Natural killer cell (primary cell): ENCODE measurements around the gene ZNHIT2. TPM values are rescaled to one million over a fixed set of nuclear protein-coding genes. Genes with fewer than 3 reads are reported as not detected.

Experiments used
- ATAC-seq, 3 donors: fragments of 150-1000 bp in 2 of 3; fragments of 200-7000 bp in 1 of 3; cut with Tn5 transposase; 1 replicate in 1 of 3; 2 replicates in 2 of 3; pipeline ENCODE4 v1.10.0; 2021; ENCODE audit warnings: mild to moderate bottlenecking in 2 of 3, moderate library complexity in 2 of 3
- DNase-seq, 2 donors: peaks; one replicate each; pipeline versions ENCODE4 v3.0.0 to v3.0.0-alpha.2; 2013 to 2021; ENCODE audit warnings: mixed read lengths in 1 of 2
- H3K27ac ChIP-seq: one replicate; pipeline ENCODE4 v1.5.1; 2013; ENCODE audit warnings: mild to moderate bottlenecking, low read length
- H3K27me3 ChIP-seq: one replicate; pipeline ENCODE4 v1.6.1; 2013; ENCODE audit warnings: low read length; ENCODE audit not compliant: control insufficient read depth, insufficient read depth
- H3K36me3 ChIP-seq: one replicate; pipeline ENCODE4 v1.6.1; 2013; ENCODE audit warnings: low read length; ENCODE audit not compliant: control insufficient read depth, insufficient read depth
- H3K4me1 ChIP-seq: one replicate; pipeline ENCODE4 v1.6.1; 2013; ENCODE audit warnings: low read length; ENCODE audit not compliant: control insufficient read depth, insufficient read depth
- H3K4me3 ChIP-seq: one replicate; pipeline ENCODE4 v1.5.1; 2013; ENCODE audit warnings: low read length
- H3K9me3 ChIP-seq: one replicate; pipeline ENCODE4 v1.6.1; 2013; ENCODE audit warnings: low read length; ENCODE audit not compliant: control insufficient read depth, insufficient read depth
- H3K27ac Mint-ChIP-seq, 2 donors: one replicate each; pipeline ENCODE4 v1.8.0; 2022; ENCODE audit warnings: mild to moderate bottlenecking in 2 of 2, mixed read lengths in 2 of 2, moderate library complexity in 1 of 2
- H3K27me3 Mint-ChIP-seq, 2 donors: one replicate each; pipeline ENCODE4 v1.8.0; 2022; ENCODE audit warnings: low read depth in 2 of 2, mixed read lengths in 2 of 2
- H3K36me3 Mint-ChIP-seq: one replicate; pipeline ENCODE4 v1.8.0; 2022; ENCODE audit warnings: mixed read lengths
- H3K4me1 Mint-ChIP-seq, 2 donors: one replicate each; pipeline ENCODE4 v1.8.0; 2022; ENCODE audit warnings: mixed read lengths in 2 of 2
- H3K4me3 Mint-ChIP-seq: one replicate; pipeline ENCODE4 v1.8.0; 2022; ENCODE audit warnings: mild to moderate bottlenecking, moderate library complexity, mixed read lengths
- H3K9me3 Mint-ChIP-seq, 2 donors: one replicate each; pipeline ENCODE4 v1.8.0; 2022; ENCODE audit warnings: mixed read lengths in 2 of 2
- WGBS: methylation state at CpG from one replicate; pipeline ENCODE4 v1.1.7; 2013; ENCODE audit warnings: missing lambda C conversion rate; ENCODE audit not compliant: insufficient coverage; 5-methylcytosine and 5-hydroxymethylcytosine counted together
- intact Hi-C: fragments of 100-400 bp; cut with micrococcal nuclease; formaldehyde crosslinking; loops from one replicate; pipeline ENCODE4 v1.14.2; 2022
- total RNA-seq, 4 donors: library from RNA; stranded (reverse); fragments of 120-200 nt in 1 of 4; gene quantifications; one replicate each; pipeline versions ENCODE4 v1.2.3 to v1.2.4, GENCODE V29; 2013 to 2022
- TF ChIP-seq, protein P1 (sequence below): fragments of 200-600 bp; IDR thresholded peaks from one replicate; pipeline ENCODE4 v1.8.0; 2022; ENCODE audit warnings: antibody characterized with exemption

ZNHIT2 gene
- total RNA-seq, 3 donors from 2014 or later (not counting 1 experiment from before 2014, with no cell fraction given) = 5.6 to 6.8 (median 6.1) TPM

DNA sequence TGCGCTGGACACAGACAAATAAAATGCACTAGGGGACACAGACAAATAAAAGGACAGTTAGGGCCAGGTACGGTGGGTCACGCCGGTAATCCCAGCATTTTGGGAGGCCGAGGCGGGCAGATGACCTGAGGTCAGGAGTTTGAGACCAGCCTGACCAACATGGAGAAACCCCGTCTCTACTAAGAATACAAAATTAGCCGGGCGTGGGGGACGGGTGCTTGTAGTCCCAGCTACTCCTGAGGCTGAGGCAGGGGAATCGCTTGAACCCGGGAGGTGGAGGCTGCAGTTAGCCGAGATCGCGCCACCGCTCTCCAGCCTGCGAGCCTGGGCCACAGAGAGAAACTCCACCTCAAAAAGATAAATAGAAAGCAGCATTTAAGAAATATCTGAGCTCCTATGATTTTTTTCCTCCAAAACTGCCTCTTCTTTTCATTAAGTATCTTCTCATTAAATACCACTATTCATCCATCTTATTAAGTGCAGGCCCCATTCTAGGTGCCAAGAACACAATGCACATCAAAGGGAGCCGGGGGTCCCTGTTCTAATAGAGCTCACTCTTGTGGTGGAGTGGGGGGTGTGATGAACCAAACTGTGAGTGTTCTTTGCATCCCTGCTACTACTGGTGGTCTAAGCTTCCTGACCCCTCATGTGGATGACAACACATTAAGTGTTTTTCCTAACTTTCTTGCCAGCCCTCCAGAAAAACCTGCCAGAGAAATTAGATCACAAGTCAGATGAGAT, 766 bp upstream of the ZNHIT2 start:
- peak overlapping the region; percentile 88 to 99 for H3K27ac Mint-ChIP-seq
- Histone ChIP-seq H3K27ac (peak overlapping the region; percentile 41), H3K9me3 (no peaks in the 10 kb centered on the region), H3K4me3 (no peak overlapping the region), H3K36me3 (peaks cover 35% of the 10 kb centered on the region), H3K4me1 (peaks cover 54% of the 10 kb centered on the region), H3K27me3 (no peaks in the 10 kb centered on the region)
- H3K4me3 Mint-ChIP-seq = peak overlapping the region; percentile 86
- WGBS = 93% methylated on average over 18 of the region's 18 CpGs
- no peaks in the 10 kb centered on the region for H3K27me3 Mint-ChIP-seq
- TF ChIP-seq, protein P1, sequence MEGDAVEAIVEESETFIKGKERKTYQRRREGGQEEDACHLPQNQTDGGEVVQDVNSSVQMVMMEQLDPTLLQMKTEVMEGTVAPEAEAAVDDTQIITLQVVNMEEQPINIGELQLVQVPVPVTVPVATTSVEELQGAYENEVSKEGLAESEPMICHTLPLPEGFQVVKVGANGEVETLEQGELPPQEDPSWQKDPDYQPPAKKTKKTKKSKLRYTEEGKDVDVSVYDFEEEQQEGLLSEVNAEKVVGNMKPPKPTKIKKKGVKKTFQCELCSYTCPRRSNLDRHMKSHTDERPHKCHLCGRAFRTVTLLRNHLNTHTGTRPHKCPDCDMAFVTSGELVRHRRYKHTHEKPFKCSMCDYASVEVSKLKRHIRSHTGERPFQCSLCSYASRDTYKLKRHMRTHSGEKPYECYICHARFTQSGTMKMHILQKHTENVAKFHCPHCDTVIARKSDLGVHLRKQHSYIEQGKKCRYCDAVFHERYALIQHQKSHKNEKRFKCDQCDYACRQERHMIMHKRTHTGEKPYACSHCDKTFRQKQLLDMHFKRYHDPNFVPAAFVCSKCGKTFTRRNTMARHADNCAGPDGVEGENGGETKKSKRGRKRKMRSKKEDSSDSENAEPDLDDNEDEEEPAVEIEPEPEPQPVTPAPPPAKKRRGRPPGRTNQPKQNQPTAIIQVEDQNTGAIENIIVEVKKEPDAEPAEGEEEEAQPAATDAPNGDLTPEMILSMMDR = peak; percentile 28
- DNase-seq = peak in 1 of 2 donors; percentile 25
- no peaks in the 10 kb centered on the region for H3K9me3 Mint-ChIP-seq
- H3K4me1 Mint-ChIP-seq = peaks cover 29 to 54% of the 10 kb centered on the region in 2 donors
- no peaks in the 10 kb centered on the region for H3K36me3 Mint-ChIP-seq
- intact Hi-C loops = loop anchor here (10.0 kb wide), 1 partner anchor 343 kb away; the partner anchor contains the start of gene SF1
- no peak for ATAC-seq

DNA sequence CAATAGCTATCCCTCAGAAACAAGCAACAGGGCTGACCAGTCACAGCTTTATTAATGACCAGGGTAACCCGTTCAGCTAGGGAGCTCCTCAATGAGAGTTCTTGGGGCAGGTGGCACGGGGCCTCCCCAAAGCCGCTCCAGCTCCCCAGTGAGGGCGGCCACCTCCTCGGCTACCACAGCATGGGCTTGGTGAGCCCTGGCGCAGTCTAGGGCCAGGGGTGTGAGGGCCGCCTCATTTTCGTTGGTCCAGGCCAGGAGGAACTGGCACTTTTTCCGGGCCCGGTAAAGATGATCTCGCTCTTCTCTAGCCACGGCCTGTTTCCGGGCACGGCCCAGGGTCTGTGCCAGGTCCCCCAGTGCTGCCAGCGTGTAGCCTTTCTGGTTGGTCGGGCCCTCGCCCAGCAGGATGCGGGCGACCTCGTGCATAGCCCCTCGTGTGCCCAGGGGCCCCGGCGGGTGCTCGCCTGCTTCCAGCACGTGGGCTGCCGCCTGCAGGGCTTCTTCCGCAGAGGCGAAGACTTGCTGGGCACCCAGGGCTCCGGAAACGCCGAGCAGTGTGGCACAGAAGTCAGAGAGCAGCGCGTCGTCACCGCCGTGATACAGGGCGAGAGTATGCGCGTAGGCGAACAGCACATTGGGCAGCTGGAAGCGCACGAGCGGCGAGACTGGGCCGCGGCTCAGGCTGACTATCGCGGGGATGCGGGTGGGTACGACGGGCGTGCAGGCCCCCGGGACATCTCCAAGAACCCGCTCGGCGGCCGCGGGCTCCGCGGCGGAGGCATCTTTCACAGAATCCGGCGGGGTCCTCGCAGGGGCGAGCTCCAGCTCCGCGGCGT, 913 bp downstream of the ZNHIT2 start:
- Histone ChIP-seq H3K27me3 (no peaks in the 10 kb centered on the region), H3K9me3 (no peaks in the 10 kb centered on the region), H3K4me1 (peaks cover 59% of the 10 kb centered on the region), H3K36me3 (peaks cover 35% of the 10 kb centered on the region), H3K4me3 (peak overlapping the region; percentile 75), H3K27ac (peak overlapping the region; percentile 87)
- TF ChIP-seq, protein P1 = no peak
- Mint-ChIP-seq H3K27me3 (no peaks in the 10 kb centered on the region), H3K36me3 (no peaks in the 10 kb centered on the region), H3K4me3 (peak overlapping the region; percentile 86), H3K27ac (peak overlapping the region; percentile 88 to 99), H3K9me3 (no peaks in the 10 kb centered on the region), H3K4me1 (peaks cover 37 to 48% of the 10 kb centered on the region in 2 donors)
- peak; percentile 3 to 21 (median 3) for ATAC-seq
- WGBS = 24% methylated on average over 68 of the region's 68 CpGs
- intact Hi-C loops = loop anchor here (1.0 to 10.0 kb wide), 5 partner anchors 18 to 342 kb away; partner anchors contain the start of genes CDCA5, SF1, SYVN1 and VPS51
- DNase-seq = peak in 1 of 2 donors; percentile 80

DNA sequence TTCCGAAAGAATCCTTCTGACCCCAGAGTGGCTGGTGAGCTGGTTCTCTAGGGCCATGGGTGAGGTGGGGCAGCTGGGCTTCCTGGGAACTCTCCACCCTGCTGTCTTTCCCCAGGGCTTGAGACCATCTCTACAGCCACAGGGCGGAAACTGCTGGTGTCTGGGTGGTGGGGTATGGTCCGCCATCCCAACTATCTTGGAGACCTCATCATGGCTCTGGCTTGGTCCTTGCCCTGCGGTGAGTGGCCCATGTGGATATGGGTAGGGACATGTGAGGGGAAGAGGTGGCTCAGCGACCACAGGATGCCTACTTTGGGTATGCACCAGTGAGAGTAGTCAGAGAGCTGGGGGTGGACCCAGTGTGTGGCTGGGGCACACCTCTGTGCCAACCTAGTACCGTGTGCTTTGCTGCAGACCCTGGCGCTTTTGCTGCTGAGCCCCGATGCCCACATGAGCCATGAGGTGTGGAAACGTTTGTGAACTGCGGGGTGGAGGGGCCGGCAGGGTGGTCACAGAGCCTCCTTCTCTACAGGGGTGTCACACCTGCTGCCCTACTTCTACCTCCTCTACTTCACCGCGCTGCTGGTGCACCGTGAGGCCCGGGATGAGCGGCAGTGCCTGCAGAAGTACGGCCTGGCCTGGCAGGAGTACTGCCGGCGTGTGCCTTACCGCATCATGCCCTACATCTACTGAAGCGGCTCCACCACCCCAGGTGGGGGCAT, 2.0 kb downstream of the ZNHIT2 start:
- Histone ChIP-seq H3K9me3 (no peaks in the 10 kb centered on the region), H3K27me3 (no peaks in the 10 kb centered on the region), H3K27ac (no peak overlapping the region), H3K36me3 (peaks cover 29% of the 10 kb centered on the region), H3K4me1 (peaks cover 59% of the 10 kb centered on the region), H3K4me3 (no peak overlapping the region)
- H3K4me1 Mint-ChIP-seq = peaks cover 37 to 50% of the 10 kb centered on the region in 2 donors
- peak overlapping the region; percentile 35 for H3K4me3 Mint-ChIP-seq
- WGBS = 96% methylated on average over 21 of the region's 21 CpGs
- no peak for ATAC-seq
- no peaks in the 10 kb centered on the region for H3K9me3 Mint-ChIP-seq
- DNase-seq = peak in 1 of 2 donors; percentile 20
- TF ChIP-seq, protein P1 = no peak
- no peaks in the 10 kb centered on the region for H3K36me3 Mint-ChIP-seq
- intact Hi-C loops = loop anchor here (2.0 to 10.0 kb wide), 2 partner anchors 19 to 341 kb away; partner anchors contain the start of genes SF1 and SYVN1
- H3K27ac Mint-ChIP-seq = peak overlapping the region in 1 of 2 donors; percentile 99
- H3K27me3 Mint-ChIP-seq = no peaks in the 10 kb centered on the region
